NB4 (cell line): ENCODE measurements around the gene COL26A1.

ENCODE experiments used
- DNase-seq: peaks from one replicate; pipeline ENCODE4 v3.0.0; 2010; ENCODE audit warnings: low read depth
- H3K4me3 ChIP-seq: one replicate; pipeline ENCODE4 v1.5.1; 2011; ENCODE audit warnings: mild to moderate bottlenecking, low read depth, low read length, moderate library complexity
- MYC ChIP-seq: IDR thresholded peaks from 2 replicates; pipeline ENCODE4 v1.6.1; 2011; ENCODE audit warnings: low read depth, low read length
- POLR2A ChIP-seq: IDR thresholded peaks from 2 replicates; pipeline ENCODE4 v1.6.1; 2011; ENCODE audit warnings: mild to moderate bottlenecking; ENCODE audit not compliant: insufficient read length; ENCODE audit errors: extremely low read depth
- TF ChIP-seq, protein P1 (sequence below): IDR thresholded peaks from 2 replicates; pipeline ENCODE4 v1.6.1; 2011; ENCODE audit warnings: low read depth, low read length
- TF ChIP-seq, protein P2 (sequence below): IDR thresholded peaks from one replicate; pipeline ENCODE4 v1.5.1; 2012; ENCODE audit warnings: low read depth, low read length

COL26A1 gene

DNA sequence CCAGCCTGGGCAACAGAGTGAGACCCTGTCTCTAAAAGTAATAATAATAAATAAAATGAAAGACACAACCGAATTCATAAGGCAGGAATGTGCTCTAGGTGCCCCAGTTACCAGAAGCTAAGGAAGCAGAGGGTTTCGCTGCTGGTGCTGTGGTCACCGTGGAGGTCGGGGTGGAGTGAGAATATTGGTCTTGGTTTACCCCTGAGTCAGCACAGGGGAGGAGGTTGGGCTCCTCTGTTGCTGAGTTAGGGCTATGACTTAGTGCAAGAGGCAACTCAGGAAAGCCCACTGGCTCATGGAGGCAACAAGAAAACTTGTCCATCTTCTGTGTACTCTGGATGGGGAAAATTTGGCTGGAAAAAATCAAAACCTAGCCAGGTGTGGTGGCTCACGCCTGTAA is 149.3 kb downstream of the COL26A1 start:
- TF ChIP-seq, protein P1, sequence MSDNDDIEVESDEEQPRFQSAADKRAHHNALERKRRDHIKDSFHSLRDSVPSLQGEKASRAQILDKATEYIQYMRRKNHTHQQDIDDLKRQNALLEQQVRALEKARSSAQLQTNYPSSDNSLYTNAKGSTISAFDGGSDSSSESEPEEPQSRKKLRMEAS: no peak
- no peak for TF ChIP-seq POLR2A
- no peak for TF ChIP-seq MYC
- TF ChIP-seq, protein P2, sequence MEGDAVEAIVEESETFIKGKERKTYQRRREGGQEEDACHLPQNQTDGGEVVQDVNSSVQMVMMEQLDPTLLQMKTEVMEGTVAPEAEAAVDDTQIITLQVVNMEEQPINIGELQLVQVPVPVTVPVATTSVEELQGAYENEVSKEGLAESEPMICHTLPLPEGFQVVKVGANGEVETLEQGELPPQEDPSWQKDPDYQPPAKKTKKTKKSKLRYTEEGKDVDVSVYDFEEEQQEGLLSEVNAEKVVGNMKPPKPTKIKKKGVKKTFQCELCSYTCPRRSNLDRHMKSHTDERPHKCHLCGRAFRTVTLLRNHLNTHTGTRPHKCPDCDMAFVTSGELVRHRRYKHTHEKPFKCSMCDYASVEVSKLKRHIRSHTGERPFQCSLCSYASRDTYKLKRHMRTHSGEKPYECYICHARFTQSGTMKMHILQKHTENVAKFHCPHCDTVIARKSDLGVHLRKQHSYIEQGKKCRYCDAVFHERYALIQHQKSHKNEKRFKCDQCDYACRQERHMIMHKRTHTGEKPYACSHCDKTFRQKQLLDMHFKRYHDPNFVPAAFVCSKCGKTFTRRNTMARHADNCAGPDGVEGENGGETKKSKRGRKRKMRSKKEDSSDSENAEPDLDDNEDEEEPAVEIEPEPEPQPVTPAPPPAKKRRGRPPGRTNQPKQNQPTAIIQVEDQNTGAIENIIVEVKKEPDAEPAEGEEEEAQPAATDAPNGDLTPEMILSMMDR: no peak
- no peak overlapping the region for H3K4me3 ChIP-seq
- DNase-seq: no peak

DNA sequence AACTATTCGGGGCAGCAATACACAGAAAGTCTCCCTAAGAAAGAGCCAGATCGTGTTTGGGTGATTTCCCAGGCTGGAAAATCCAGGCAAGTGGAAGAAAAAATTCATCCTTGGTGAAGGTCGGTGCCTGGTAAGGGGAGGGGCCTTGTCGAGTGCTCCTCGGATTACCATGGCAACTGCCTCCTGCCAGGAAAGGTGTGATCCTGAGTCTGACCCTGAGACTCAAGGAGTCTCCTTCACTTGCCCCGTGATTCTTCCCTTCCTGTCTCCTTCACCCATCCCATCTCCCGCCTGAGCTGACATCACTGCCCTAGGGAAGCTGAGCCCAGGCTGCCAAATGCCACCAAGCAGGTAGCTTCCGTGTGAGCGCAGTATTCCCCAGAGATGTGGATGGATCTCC is 154.2 kb downstream of the COL26A1 start:
- no peak overlapping the region for H3K4me3 ChIP-seq
- no peak for TF ChIP-seq MYC
- TF ChIP-seq, protein P1: no peak
- TF ChIP-seq, protein P2: no peak
- TF ChIP-seq POLR2A: no peak
- no peak for DNase-seq

DNA sequence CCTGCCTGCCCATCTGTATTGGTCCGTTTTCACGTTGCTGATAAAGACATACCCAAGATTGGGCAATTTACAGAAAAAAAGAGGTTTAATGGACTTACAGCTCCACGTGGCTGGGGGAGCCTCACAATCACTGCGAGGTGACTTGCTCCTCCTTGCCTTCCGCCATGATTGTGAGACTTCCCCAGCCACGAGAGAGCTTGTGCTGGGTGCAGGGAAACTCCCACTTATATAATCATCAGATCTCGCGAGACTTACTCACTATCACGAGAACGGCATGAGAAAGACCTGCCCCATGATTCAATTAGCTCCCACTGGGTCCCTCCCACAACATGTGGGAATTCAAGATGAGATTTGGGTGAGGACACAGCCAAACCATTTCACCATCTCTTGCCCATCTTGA is 154.6 kb downstream of the COL26A1 start:
- no peak overlapping the region for H3K4me3 ChIP-seq
- peak; percentile 31 for DNase-seq
- TF ChIP-seq, protein P1: no peak
- TF ChIP-seq MYC: no peak
- TF ChIP-seq, protein P2: no peak
- no peak for TF ChIP-seq POLR2A

DNA sequence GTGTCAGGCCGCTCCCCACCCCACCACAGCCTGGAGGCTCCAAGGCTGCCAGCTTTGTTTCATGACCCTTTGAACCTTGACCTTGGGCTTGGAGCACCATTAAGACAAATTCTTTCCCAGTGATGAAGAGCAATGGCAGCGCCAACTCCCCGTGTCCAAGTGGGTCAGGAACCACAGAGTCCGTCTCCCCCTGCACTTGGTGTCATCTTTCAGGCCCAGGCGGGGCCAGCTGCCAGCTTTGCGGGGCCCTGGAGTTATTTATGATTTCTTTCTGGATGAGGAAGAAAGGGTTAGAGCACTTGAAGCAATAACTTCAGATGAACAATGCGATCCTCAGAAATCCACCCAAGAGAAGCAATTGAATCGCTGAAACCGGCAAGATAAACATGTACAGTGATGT is 155.7 kb downstream of the COL26A1 start:
- DNase-seq: no peak
- H3K4me3 ChIP-seq: no peak overlapping the region
- TF ChIP-seq POLR2A (no peak), MYC (no peak)
- TF ChIP-seq, protein P2: no peak
- TF ChIP-seq, protein P1: no peak

DNA sequence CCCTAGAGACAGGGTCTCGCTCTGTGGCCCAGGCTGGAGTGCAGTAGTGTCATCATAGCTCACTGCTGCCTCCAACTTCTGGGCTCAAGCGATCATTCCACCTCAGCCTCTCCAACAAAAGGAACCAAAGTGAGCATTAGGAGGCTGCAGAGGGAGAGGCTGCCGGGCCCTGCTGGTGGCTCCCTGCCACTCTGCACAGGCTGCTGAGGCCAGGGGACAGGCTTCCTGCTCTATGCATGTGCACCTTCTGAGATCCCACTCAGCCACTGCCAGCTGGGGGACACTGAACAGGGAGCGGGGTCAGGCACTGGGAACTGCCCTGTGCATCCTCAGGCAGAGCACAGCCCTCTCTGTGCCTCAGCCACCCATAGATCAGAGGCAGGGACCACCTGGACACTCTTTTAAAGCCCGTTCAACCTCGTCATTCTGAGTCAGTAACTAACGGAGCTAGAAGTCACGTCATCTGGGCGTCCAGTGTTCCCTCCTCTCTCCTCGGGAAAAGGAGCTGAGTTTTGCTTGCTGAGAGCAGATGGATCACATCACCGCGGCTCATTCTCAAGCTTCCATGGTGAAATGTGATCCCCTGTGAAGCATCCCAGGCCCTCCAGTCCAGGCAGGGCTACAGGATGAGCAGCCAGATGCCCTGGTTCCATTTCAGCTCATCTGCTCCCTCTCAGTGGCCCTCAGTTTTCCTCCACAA is 156.8 kb downstream of the COL26A1 start:
- DNase-seq: no peak
- TF ChIP-seq MYC: no peak
- TF ChIP-seq, protein P1: no peak
- TF ChIP-seq, protein P2: no peak
- no peak for TF ChIP-seq POLR2A

More for the DNA sequence above, 156.8 kb downstream of the COL26A1 start:
- H3K4me3 ChIP-seq: no peak overlapping the region
